ENCODE data around the gene TMEM14C.

TMEM14C gene

DNA sequence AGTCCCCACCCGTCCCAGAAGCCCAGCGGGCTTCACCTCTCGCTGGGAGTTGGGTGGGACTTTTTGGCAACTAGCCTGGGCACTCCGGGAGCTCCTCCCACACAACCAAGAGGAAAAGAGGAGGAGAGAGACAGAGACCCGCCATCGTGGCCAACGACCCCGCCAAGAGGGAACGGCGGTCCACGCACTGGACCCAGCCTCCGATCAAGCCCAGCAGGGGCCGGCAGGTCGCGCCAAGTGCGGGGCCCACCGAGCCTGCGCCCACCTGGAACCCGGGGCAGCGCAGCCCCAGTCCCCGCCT lies 3.0 kb upstream of the TMEM14C start:
- peak overlapping the region; percentile 70 for H3K4me3 ChIP-seq (ENCODE audit: low read depth, low read length)
- TF ChIP-seq POLR2A (IDR thresholded peaks at IDR 0.05; ENCODE audit: extremely low read depth, insufficient read length) = no peak
- TF ChIP-seq, protein P1, sequence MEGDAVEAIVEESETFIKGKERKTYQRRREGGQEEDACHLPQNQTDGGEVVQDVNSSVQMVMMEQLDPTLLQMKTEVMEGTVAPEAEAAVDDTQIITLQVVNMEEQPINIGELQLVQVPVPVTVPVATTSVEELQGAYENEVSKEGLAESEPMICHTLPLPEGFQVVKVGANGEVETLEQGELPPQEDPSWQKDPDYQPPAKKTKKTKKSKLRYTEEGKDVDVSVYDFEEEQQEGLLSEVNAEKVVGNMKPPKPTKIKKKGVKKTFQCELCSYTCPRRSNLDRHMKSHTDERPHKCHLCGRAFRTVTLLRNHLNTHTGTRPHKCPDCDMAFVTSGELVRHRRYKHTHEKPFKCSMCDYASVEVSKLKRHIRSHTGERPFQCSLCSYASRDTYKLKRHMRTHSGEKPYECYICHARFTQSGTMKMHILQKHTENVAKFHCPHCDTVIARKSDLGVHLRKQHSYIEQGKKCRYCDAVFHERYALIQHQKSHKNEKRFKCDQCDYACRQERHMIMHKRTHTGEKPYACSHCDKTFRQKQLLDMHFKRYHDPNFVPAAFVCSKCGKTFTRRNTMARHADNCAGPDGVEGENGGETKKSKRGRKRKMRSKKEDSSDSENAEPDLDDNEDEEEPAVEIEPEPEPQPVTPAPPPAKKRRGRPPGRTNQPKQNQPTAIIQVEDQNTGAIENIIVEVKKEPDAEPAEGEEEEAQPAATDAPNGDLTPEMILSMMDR (IDR thresholded peaks at IDR 0.05; ENCODE audit: low read depth, low read length) = no peak
- no peak for DNase-seq (ENCODE audit: low read depth)

DNA sequence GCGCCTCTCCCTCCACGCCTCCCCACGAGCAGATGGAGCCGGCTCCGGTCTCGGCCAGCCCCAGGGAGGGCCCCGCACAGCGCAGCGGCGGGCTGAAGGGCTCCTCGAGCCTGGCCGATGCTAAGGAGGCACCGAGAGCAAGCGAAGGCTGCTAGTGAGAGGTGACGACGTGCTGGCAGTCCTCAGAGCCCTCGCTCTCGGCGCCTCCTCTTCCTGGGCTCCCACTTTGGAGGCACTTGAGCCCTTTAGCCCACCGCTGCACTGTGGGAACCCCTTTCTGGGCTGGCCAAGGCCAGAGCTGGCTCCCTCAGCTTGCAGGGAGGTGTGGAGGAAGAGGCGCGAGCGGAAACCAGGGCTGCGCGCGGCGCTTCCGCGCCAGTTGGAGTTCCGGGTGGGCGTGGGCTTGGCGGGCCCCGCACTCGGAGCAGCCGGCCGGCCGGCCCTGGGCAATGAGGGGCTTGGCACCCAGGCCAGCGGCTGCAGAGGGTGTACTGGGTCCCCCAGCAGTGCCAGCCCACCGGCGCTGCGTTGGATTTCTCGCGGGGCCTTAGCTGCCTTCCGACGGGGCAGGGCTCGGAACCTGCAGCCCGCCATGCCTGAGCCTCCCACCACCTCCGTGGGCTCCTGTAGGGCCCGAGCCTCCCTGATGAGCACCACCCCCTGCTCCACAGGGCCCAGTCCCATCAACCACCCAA lies 2.5 kb upstream of the TMEM14C start:
- H3K4me3 ChIP-seq (ENCODE audit: low read depth, low read length) = peak overlapping the region; percentile 70

DNA sequence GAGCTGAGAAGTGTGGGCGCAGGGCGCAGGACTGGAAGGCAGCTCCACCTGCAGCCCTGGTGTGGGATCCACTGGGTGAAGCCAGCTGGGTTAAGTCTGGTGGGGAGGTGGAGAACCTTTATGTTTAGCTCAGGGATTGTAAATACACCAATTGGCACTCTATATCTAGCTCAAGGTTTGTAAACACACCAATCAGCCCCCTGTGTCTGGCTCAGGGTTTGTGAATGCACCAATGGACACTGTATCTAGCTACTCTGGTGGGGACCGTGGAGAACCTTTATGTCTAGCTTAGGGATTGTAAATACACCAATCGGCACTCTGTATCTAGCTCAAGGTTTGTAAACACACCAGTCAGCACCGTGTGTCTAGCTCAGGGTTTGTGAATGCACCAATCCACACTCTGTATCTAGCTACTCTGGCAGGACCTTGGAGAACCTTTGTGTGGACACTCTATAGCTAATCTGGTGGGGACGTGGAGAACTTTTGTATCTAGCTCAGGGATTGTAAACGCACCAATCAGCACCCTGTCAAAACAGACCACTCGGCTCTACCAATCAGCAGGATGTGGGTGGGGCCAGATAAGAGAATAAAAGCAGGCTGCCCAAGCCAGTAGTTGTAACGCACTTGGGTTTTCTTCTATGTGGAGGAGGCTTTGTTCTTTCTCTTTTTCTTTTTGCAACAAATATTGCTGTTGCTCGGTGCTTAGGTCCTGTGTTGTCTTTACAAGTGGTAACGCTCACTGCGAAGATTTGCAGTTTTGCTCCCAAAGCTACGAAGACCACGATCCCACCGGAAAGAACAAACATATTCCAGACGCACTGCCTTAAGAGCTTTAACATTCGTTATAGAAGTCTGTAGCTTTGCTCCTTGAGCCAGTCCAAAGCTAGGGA lies 1.7 kb upstream of the TMEM14C start:
- peak overlapping the region; percentile 70 for H3K4me3 ChIP-seq (ENCODE audit: low read depth, low read length)
- DNase-seq (ENCODE audit: low read depth) = peak; percentile 66

More for the DNA sequence above, 2.5 kb upstream of the TMEM14C start:
- TF ChIP-seq POLR2A (IDR thresholded peaks at IDR 0.05; ENCODE audit: extremely low read depth, insufficient read length) (no peak), MYC (IDR thresholded peaks at IDR 0.05; ENCODE audit: low read depth, low read length) (no peak)
- TF ChIP-seq, protein P1 (IDR thresholded peaks at IDR 0.05; ENCODE audit: low read depth, low read length) = no peak
- TF ChIP-seq, protein P2, sequence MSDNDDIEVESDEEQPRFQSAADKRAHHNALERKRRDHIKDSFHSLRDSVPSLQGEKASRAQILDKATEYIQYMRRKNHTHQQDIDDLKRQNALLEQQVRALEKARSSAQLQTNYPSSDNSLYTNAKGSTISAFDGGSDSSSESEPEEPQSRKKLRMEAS (IDR thresholded peaks at IDR 0.05; ENCODE audit: low read depth, low read length) = no peak
- DNase-seq (ENCODE audit: low read depth) = peak; percentile 84

DNA sequence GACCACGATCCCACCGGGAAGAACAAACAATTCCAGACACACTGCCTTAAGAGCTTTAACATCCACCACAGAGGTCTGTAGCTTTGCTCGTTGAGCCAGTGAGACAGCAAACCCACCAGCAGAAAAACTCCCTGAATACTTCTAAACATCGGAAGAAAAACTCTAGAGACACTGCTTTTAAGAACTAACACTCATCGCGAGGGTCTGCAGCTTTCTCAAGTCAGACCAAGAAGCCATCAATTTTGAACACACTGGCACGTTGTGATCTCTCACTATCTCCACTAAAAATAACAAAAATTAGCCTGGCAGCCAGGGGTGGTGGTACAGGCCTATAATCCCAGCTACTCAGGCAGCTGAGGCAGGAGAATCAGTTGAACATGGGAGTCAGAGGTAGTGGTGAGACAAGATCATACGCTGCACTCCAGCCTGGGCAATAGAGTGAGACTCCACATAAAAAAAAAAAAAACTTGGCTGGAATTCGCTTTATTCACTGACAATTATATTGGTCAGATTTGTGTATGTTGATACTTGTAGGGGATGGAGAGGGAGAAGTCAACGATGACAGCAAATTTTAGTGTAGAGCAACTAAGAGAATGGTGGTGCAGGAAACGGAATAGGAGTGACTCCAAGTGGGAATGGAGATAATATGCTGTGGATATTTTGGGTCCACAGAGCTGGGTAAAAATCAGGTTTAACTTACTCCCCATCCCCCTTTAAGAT lies 860 bp upstream of the TMEM14C start:
- TF ChIP-seq, protein P1 (IDR thresholded peaks at IDR 0.05; ENCODE audit: low read depth, low read length) = no peak
- no peak for TF ChIP-seq MYC (IDR thresholded peaks at IDR 0.05; ENCODE audit: low read depth, low read length)
- TF ChIP-seq, protein P2 (IDR thresholded peaks at IDR 0.05; ENCODE audit: low read depth, low read length) = no peak
- no peak for TF ChIP-seq POLR2A (IDR thresholded peaks at IDR 0.05; ENCODE audit: extremely low read depth, insufficient read length)
- peak overlapping the region; percentile 85 for H3K4me3 ChIP-seq (ENCODE audit: low read depth, low read length)
- no peak for DNase-seq (ENCODE audit: low read depth)

DNA sequence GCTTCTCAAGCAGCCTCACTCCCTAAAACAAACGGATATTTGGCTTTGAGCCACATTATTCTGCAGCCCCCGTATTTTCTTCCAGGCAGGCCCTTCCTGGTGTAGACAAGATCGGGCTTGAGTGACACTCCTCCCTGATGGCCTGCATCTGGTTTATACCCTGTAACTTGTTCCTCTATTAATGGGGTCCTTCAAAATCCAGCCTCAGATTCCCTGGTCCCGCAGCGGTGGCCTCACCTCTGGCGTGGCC lies 375 bp upstream of the TMEM14C start:
- TF ChIP-seq POLR2A (IDR thresholded peaks at IDR 0.05; ENCODE audit: extremely low read depth, insufficient read length) (no peak), MYC (IDR thresholded peaks at IDR 0.05; ENCODE audit: low read depth, low read length) (no peak)
- TF ChIP-seq, protein P1 (IDR thresholded peaks at IDR 0.05; ENCODE audit: low read depth, low read length) = no peak
- TF ChIP-seq, protein P2 (IDR thresholded peaks at IDR 0.05; ENCODE audit: low read depth, low read length) = no peak
- DNase-seq (ENCODE audit: low read depth) = no peak
- H3K4me3 ChIP-seq (ENCODE audit: low read depth, low read length) = peak overlapping the region; percentile 85

DNA sequence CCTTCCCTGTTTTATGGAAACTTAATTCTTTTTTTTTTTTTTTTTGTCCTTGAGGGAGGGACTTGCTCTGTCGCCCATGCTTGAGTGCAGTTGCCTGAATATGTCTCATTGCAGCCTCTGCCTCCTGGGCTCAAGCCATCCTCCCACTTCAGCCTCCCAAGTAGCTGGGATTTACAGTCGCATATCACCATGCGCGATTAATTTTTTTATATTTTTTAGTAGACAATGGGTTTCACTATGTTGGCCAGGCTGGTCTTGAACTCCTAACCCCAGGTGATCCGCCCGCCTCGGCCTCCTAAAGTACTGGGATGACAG lies 654 bp downstream of the TMEM14C start:
- peak overlapping the region; percentile 85 for H3K4me3 ChIP-seq (ENCODE audit: low read depth, low read length)
- DNase-seq (ENCODE audit: low read depth) = no peak
- TF ChIP-seq, protein P2 (IDR thresholded peaks at IDR 0.05; ENCODE audit: low read depth, low read length) = no peak
- TF ChIP-seq MYC (IDR thresholded peaks at IDR 0.05; ENCODE audit: low read depth, low read length) (no peak), POLR2A (IDR thresholded peaks at IDR 0.05; ENCODE audit: extremely low read depth, insufficient read length) (no peak)
